ENCODE measurements around the gene CLPTM1.
"Not testable (repeated sequence)": the region's sequence is repeated elsewhere in the genome, so short reads cannot be mapped to it uniquely, and the experiment has no call there.

CLPTM1 gene, protein sequence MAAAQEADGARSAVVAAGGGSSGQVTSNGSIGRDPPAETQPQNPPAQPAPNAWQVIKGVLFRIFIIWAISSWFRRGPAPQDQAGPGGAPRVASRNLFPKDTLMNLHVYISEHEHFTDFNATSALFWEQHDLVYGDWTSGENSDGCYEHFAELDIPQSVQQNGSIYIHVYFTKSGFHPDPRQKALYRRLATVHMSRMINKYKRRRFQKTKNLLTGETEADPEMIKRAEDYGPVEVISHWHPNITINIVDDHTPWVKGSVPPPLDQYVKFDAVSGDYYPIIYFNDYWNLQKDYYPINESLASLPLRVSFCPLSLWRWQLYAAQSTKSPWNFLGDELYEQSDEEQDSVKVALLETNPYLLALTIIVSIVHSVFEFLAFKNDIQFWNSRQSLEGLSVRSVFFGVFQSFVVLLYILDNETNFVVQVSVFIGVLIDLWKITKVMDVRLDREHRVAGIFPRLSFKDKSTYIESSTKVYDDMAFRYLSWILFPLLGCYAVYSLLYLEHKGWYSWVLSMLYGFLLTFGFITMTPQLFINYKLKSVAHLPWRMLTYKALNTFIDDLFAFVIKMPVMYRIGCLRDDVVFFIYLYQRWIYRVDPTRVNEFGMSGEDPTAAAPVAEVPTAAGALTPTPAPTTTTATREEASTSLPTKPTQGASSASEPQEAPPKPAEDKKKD

DNA sequence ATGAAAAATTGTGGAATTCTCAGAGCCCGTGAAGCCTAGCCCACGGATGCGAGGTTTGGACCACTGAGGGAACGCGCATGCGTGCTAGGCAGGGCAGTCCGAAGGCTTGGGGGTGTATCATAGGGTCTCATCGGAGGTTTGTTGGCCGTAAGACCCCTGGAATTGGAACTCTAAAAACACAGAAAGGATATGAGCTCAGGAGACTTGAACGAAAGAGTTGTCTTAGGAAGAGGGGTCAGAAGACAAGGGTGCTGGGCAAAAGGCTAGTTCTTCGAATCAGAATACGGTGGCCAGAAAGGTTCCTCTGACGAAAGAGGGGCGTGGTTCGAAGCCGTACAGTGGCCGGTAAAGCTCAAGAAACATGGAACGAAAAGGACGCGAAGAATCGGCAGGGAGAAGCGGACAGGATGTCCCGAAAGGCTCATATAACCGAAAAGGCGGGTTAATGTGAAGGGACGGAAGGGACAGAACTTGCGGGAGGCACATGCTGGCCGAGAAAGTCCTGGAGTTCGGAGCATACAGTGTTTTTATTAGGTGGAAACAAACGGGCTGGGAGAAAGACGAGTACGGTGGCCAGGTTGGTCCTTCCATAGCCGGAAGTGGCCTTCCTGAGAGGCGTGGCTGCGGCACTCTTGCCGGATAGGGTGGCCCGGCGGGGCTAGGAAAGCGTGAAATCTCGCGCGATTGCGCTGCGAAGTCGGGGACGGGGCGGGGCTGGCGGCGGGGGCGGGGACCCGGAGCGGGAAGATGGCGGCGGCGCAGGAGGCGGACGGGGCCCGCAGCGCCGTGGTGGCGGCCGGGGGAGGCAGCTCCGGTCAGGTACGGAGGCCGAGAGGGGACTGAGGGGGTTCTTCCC, at the start of gene CLPTM1:
CLPTM1 (plus strand) TSS at position 732 of the 856 bp plus-strand sequence; CDS start at position 748, 16 bp downstream.
- in situ Hi-C loops (cut with HindIII; ENCODE audit: low sequenced_read_pairs), result loop anchor here (5.0 to 10.0 kb wide), 4 partner anchors 58 to 280 kb away; partner anchors contain the start of gene BCAM

DNA sequence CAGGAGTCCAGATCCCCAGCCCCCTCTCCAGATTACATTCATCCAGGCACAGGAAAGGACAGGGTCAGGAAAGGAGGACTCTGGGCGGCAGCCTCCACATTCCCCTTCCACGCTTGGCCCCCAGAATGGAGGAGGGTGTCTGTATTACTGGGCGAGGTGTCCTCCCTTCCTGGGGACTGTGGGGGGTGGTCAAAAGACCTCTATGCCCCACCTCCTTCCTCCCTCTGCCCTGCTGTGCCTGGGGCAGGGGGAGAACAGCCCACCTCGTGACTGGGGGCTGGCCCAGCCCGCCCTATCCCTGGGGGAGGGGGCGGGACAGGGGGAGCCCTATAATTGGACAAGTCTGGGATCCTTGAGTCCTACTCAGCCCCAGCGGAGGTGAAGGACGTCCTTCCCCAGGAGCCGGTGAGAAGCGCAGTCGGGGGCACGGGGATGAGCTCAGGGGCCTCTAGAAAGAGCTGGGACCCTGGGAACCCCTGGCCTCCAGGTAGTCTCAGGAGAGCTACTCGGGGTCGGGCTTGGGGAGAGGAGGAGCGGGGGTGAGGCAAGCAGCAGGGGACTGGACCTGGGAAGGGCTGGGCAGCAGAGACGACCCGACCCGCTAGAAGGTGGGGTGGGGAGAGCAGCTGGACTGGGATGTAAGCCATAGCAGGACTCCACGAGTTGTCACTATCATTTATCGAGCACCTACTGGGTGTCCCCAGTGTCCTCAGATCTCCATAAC, 49.6 kb upstream of the CLPTM1 start, which contains the start of gene APOE:
APOE (plus strand) TSS at position 360 of the 724 bp plus-strand sequence. CDS start 829 bp downstream, outside the sequence.
- in situ Hi-C loops (cut with HindIII; ENCODE audit: low sequenced_read_pairs), result no loop called here

DNA sequence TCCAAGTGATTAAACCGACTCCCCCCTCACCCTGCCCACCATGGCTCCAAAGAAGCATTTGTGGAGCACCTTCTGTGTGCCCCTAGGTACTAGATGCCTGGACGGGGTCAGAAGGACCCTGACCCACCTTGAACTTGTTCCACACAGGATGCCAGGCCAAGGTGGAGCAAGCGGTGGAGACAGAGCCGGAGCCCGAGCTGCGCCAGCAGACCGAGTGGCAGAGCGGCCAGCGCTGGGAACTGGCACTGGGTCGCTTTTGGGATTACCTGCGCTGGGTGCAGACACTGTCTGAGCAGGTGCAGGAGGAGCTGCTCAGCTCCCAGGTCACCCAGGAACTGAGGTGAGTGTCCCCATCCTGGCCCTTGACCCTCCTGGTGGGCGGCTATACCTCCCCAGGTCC, 47.6 kb upstream of the CLPTM1 start:
- in situ Hi-C loops (cut with HindIII; ENCODE audit: low sequenced_read_pairs), result no loop called here

DNA sequence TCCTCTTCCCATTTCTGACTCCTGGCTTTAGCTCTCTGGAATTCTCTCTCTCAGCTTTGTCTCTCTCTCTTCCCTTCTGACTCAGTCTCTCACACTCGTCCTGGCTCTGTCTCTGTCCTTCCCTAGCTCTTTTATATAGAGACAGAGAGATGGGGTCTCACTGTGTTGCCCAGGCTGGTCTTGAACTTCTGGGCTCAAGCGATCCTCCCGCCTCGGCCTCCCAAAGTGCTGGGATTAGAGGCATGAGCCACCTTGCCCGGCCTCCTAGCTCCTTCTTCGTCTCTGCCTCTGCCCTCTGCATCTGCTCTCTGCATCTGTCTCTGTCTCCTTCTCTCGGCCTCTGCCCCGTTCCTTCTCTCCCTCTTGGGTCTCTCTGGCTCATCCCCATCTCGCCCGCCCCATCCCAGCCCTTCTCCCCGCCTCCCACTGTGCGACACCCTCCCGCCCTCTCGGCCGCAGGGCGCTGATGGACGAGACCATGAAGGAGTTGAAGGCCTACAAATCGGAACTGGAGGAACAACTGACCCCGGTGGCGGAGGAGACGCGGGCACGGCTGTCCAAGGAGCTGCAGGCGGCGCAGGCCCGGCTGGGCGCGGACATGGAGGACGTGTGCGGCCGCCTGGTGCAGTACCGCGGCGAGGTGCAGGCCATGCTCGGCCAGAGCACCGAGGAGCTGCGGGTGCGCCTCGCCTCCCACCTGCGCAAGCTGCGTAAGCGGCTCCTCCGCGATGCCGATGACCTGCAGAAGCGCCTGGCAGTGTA, 46.9 kb upstream of the CLPTM1 start:
- in situ Hi-C loops (cut with HindIII; ENCODE audit: low sequenced_read_pairs), result no loop called here

DNA sequence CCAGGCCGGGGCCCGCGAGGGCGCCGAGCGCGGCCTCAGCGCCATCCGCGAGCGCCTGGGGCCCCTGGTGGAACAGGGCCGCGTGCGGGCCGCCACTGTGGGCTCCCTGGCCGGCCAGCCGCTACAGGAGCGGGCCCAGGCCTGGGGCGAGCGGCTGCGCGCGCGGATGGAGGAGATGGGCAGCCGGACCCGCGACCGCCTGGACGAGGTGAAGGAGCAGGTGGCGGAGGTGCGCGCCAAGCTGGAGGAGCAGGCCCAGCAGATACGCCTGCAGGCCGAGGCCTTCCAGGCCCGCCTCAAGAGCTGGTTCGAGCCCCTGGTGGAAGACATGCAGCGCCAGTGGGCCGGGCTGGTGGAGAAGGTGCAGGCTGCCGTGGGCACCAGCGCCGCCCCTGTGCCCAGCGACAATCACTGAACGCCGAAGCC, 46.3 kb upstream of the CLPTM1 start:
- in situ Hi-C loops (cut with HindIII; ENCODE audit: low sequenced_read_pairs), result no loop called here

DNA sequence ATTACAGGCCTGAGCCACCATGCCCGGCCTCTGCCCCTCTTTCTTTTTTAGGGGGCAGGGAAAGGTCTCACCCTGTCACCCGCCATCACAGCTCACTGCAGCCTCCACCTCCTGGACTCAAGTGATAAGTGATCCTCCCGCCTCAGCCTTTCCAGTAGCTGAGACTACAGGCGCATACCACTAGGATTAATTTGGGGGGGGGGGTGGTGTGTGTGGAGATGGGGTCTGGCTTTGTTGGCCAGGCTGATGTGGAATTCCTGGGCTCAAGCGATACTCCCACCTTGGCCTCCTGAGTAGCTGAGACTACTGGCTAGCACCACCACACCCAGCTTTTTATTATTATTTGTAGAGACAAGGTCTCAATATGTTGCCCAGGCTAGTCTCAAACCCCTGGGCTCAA, 45.4 kb upstream of the CLPTM1 start:
- in situ Hi-C loops (cut with HindIII; ENCODE audit: low sequenced_read_pairs), result loop anchor here (10.0 kb wide), 1 partner anchor 65 kb away; no protein-coding TSS in a partner anchor

DNA sequence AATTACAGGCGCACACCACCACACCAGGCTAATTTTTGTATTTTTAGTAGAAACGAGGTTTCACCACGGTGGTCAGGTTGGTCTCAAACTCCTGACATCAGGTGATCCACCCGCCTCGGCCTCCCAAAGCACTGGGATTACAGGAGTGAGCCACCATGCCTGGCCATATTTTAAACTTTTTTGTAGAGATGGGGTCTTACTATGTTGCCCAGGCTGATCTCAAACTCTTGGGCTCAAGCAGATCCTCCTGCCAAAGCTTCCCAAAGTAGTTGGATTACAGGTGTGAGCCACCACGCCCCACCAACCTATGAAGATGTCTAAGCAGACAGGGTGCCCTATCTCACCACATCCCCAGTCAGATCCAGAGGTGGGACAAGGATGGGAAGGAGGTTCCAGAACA, 43.3 kb upstream of the CLPTM1 start:
- in situ Hi-C loops (cut with HindIII; ENCODE audit: low sequenced_read_pairs), result loop anchor here (10.0 kb wide), 1 partner anchor 63 kb away; no protein-coding TSS in a partner anchor

DNA sequence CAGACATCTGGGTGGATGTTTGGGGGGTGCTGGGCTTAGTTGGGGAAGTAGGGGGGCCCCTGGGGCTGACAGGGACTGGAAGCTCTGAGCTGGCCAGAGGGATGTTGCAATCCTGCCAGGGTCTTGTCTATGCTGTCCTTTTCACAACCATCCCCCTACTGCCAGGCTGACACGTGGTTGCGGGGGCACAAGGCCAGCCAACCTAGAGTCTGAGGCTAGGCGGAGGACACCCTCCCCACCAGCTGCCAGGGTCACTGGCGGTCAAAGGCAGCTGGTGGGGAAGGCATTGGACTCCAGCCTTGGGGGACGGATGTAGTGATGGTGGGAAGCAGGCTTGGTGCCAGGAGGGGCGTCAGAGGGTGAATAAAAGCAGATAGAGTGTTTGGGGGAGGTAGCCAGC, 42.3 kb upstream of the CLPTM1 start:
- in situ Hi-C loops (cut with HindIII; ENCODE audit: low sequenced_read_pairs), result loop anchor here (10.0 kb wide), 1 partner anchor 62 kb away; no protein-coding TSS in a partner anchor

DNA sequence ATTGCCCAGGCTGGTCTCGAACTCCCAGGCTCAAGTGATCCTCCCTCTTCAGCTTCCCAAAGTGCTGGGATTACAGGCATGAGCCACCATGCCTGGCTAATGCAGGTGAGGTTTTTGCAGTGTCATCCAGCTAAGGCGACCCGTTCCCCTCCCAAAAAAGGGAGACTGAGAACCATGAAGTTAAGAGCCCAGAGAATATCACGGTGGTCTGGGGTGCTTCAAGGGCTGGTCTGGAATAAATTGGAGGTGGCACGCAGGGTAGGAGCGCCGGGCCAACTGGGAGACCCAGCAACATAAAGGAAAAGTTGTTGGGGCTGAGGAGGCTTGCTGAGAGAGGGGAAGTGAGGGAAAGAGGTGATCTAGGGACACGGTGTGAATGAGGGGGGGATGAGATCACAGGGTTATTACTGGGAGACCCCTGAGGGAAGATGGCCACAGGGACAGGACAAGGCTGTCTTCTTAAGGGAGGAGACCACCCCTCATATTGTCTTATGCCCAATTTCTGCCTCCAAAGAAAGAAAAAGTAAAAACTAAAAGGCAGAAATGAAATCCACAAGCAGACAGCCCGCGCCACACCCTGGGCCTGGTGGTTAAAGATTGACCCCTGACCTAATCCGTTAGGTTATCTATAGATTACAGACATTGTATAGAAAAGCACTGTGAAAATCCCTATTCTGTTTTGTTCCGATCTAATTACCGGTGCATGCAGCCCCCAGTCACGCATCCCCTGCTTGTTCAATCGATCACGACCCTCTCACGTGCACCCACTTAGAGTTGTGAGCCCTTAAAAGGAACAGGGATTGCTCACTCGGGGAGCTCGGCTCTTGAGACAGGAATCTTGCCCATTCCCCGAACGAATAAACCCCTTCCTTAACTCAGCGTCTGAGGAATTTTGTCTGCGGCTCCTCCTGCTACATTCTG, 41.4 kb upstream of the CLPTM1 start:
- in situ Hi-C loops (cut with HindIII; ENCODE audit: low sequenced_read_pairs), result loop anchor here (10.0 kb wide), 1 partner anchor 61 kb away; no protein-coding TSS in a partner anchor

DNA sequence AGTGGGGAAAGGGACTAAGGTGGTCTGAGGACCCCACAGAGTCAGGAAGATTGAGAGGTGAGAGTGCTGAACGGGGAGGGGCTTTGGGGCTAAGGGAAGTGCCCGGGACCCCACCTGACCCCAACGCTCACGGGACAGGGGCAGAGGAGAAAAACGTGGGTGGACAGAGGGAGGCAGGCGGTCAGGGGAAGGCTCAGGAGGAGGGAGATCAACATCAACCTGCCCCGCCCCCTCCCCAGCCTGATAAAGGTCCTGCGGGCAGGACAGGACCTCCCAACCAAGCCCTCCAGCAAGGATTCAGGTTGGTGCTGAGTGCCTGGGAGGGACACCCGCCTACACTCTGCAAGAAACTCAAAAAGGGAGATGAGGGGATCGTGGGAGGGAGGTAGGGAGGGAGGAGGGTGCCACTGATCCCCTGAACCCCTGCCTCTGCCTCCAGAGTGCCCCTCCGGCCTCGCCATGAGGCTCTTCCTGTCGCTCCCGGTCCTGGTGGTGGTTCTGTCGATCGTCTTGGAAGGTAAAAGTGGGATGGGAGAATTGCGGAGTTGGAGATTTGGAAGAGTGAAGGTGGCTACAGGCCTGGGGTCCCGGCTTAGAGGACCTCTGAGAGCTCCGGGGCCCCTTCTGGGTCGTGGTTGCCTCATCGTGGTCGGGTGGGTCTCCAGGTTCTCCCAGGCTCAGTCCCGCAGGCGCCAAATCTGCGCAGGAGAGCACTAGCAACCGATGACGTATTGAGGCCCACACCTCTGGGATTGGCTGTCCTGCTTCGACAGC, 40.6 kb upstream of the CLPTM1 start, which contains the start of gene APOC1:
APOC1 (plus strand) TSS at position 176 of the 774 bp plus-strand sequence; CDS start at position 460, 284 bp downstream.
- in situ Hi-C loops (cut with HindIII; ENCODE audit: low sequenced_read_pairs), result loop anchor here (10.0 kb wide), 1 partner anchor 60 kb away; no protein-coding TSS in a partner anchor

DNA sequence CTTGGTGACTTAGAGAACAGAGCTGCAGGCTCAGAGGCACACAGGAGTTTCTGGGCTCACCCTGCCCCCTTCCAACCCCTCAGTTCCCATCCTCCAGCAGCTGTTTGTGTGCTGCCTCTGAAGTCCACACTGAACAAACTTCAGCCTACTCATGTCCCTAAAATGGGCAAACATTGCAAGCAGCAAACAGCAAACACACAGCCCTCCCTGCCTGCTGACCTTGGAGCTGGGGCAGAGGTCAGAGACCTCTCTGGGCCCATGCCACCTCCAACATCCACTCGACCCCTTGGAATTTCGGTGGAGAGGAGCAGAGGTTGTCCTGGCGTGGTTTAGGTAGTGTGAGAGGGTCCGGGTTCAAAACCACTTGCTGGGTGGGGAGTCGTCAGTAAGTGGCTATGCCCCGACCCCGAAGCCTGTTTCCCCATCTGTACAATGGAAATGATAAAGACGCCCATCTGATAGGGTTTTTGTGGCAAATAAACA, 30.9 kb upstream of the CLPTM1 start:
- in situ Hi-C loops (cut with HindIII; ENCODE audit: low sequenced_read_pairs), result no loop called here

DNA sequence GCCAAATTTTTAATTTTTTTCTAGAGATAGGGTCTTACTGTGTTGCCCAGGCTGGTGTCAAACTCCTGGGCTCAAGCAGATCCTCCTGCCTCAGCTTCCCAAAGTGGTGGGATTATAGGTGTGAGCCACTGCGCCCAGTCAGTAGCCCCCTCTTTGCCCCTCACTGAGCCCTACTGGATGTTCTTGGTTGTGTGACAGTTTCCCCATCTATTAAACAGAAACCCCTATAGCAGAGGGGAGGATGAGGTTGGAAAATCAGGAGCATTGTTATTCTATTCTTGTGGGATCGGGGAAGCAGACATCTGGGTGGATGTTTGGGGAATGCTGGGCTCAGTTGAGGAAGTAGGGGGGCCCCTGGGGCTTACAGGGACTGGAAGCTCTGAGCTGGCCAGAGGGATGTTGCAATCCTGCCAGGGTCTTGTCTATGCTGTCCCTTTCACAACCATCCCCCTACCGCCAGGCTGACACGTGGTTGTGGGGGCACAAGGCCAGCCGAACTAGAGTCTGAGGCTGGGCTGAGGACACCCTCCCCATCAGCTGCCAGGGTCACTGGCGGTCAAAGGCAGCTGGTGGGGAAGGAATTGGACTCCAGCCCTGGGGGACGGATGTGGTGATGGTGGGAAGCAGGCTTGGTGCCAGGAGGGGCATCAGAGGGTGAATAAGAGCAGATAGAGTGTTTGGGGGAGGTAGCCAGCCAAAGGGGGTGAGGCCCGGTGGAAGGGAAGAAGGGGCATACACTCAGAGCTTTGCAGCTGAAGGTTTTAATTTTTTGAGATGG, 29.9 kb upstream of the CLPTM1 start:
- in situ Hi-C loops (cut with HindIII; ENCODE audit: low sequenced_read_pairs), result no loop called here

DNA sequence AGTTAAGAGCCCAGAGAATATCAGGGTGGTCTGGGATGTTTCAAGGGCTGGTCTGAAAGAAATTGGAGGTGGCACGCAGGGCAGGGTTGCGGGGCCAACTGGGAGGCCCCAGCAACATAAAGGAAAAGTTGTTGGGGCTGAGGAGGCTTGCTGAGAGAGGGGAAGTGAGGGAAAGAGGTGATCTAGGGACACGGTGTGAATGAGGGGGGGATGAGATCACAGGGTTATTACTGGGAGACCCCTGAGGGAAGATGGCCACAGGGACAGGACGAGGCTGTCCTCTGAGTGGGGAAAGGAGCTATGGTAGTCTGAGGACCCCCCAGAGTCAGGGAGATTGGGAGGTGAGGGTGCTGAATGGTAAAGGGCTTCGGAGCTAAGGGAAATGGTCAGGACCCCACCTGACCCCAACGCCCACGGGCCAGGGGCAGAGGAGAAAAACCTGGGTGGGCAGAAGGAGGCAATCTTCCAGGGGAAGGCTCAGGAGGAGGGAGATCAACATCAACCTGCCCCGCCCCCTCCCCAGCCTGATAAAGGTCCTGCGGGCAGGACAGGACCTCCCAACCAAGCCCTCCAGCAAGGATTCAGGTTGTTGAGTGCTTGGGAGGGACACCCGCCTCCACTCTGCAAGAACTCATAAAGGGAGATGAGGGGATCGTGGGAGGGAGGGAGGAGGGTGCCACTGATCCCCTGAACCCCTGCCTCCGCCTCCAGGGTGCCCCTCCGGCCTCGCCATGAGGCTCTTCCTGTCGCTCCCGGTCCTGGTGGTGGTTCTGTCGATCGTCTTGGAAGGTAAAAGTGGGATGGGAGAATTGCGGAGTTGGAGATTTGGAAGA, 28.7 kb upstream of the CLPTM1 start:
- in situ Hi-C loops (cut with HindIII; ENCODE audit: low sequenced_read_pairs), result not testable (repeated sequence)

DNA sequence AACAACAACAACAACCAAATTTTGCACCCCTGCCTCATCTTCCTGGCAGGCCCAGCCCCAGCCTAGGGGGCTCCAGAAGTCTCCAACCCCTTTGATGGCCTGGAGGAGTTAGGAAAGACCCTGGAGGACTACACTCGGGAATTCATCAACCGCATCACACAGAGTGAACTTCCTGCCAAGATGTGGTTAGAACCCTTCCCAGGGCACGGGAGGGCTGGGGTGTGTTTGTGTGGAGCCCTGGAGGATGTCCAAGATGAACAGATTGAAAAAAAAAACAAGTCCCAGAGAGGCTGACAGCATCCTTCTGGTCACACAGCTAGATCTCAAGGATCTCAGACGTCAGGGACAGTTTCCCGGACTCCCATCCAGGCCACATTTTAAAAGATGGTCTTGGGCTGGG, 27.4 kb upstream of the CLPTM1 start:
- in situ Hi-C loops (cut with HindIII; ENCODE audit: low sequenced_read_pairs), result no loop called here

DNA sequence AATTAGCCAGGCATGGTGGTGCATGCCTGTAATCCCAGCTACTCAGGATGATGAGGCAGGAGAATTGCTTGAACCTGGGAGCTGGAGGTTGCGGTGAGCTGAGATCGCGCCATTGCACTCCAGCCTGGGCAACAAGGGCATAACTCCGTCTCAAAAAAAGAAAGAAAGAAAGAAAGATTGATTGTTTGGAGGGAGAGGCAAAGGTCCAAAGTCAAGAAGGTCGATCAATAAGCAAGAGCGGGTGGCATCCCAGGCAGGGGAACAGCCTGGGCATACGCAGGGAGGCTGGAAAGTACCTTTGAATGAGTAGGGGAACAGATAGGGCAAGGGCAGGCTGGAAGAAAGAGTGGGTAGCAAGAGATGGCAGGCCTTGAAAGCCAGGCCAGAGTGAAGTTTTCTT, 25.1 kb upstream of the CLPTM1 start:
- in situ Hi-C loops (cut with HindIII; ENCODE audit: low sequenced_read_pairs), result no loop called here

DNA sequence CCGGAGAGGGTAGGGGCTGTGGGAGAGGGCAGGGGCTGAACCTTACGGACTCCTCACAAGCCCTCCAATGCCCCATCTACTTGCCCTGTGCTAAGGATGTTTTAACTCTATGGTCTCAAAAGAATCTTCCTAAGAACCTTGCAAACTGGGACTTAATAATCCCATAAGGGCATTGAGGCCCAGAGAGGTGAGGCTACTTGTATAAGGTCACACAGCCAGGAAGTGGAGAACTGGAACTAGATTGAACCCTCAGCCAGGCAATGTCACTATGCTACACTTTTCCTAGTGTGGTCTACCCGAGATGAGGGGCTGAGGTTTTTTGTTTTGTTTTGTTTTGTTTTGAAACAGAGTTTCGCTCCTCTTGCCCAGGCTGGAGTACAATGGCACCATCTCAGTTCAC, 23.6 kb upstream of the CLPTM1 start:
- in situ Hi-C loops (cut with HindIII; ENCODE audit: low sequenced_read_pairs), result no loop called here

Data from endothelial cell of hepatic sinusoid (primary cell).